Body of pancreas (tissue), 4 donors: ENCODE data around the gene TSPAN18.

Experiments
- CTCF ChIP-seq, 7 experiments: fragments of 450-650 bp in 4 of 7; fragments of 200-600 bp in 3 of 7; sonication (generic) in 3 of 7; IDR thresholded peaks; one replicate each; pipeline ENCODE4 v1.5.1; 2016 to 2019; ENCODE audit warnings: antibody characterized with exemption in 7 of 7
- POLR2A ChIP-seq, 3 donors: fragments of 450-650 bp; IDR thresholded peaks; one replicate each; pipeline ENCODE4 v1.6.1; 2016; ENCODE audit warnings: antibody characterized with exemption in 3 of 3, mild to moderate bottlenecking in 2 of 3

DNA sequence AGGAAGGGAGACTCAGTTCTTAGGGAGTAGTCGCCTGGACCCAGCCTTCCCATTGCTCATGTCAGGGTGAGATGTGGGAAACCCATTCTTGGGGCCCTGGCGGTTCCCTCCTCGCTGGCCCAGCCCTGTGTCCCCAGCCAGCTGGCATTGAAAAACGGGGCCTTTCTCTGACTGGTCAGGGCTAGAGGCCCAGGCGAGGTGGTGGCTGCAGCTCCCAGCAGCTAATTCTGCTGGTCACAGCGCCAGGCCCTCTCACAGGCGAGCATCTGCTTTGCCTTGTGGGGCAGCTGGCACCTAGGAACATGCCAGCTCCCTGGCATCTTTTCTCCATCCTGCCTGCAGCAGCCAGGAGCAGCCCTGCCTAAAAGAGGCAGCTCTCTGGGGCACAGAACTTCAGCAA, 20.1 kb downstream of the TSPAN18 start:
- TF ChIP-seq CTCF (IDR thresholded peaks at IDR 0.05) (no peak), POLR2A (IDR thresholded peaks at IDR 0.05) (no peak)
